Gastrocnemius medialis (tissue), 4 donors: ENCODE data around the gene NUP188. TPM values are rescaled to one million over a fixed set of nuclear protein-coding genes. Genes with fewer than 3 reads are reported as not detected.

Source experiments
- ATAC-seq, 2 donors: fragments of 150-250 bp; one replicate each; pipeline ENCODE4 v1.9.1; 2016
- DNase-seq, 2 donors: peaks; one replicate each; pipeline ENCODE4 v3.0.0-alpha.2; 2019
- H3K27ac ChIP-seq, 4 donors: fragments of 200-600 bp; sonication (generic); 1 replicate in 1 of 4; 2 replicates in 3 of 4; pipeline ENCODE4 v1.5.1; 2016 to 2018; ENCODE audit warnings: mild to moderate bottlenecking in 2 of 4, moderate library complexity in 1 of 4
- H3K27me3 ChIP-seq, 3 donors: fragments of 200-600 bp; sonication (generic) in 2 of 3; 1 replicate in 1 of 3; 2 replicates in 2 of 3; pipeline versions ENCODE4 v1.5.1 to v1.6.0; 2016 to 2019; ENCODE audit warnings: mild to moderate bottlenecking in 1 of 3, moderate library complexity in 1 of 3
- H3K36me3 ChIP-seq, 2 donors: fragments of 200-600 bp; sonication (generic) in 1 of 2; one replicate each; pipeline ENCODE4 v1.5.1; 2017 to 2018
- H3K4me1 ChIP-seq, 2 donors: fragments of 200-600 bp; sonication (generic) in 1 of 2; one replicate each; pipeline ENCODE4 v1.5.1; 2016 to 2017; ENCODE audit warnings: mild to moderate bottlenecking in 2 of 2
- H3K4me3 ChIP-seq, 4 donors: fragments of 200-600 bp; sonication (generic) in 3 of 4; 1 replicate in 1 of 4; 2 replicates in 3 of 4; pipeline ENCODE4 v1.5.1; 2016 to 2019; ENCODE audit warnings: mild to moderate bottlenecking in 2 of 4
- H3K9me3 ChIP-seq, 3 donors: fragments of 200-600 bp; sonication (generic) in 2 of 3; 1 replicate in 1 of 3; 2 replicates in 2 of 3; pipeline ENCODE4 v1.5.1; 2016 to 2019
- POLR2A ChIP-seq, 2 donors: fragments of 450-650 bp; IDR thresholded peaks; one replicate each; pipeline ENCODE4 v1.6.1; 2017; ENCODE audit warnings: antibody characterized with exemption in 2 of 2, mild to moderate bottlenecking in 2 of 2, moderate library complexity in 2 of 2
- in situ Hi-C, 4 donors: fragments of 200-750 bp; cut with MboI; loops; one replicate each; pipeline versions ENCODE4 v1.15.0 to v1.8.0; 2017; ENCODE audit warnings: low sequenced_read_pairs in 4 of 4
- intact Hi-C: fragments of 100-400 bp; cut with DNase I; formaldehyde crosslinking; loops from one replicate; pipeline ENCODE4 v1.15.1; 2023; ENCODE audit warnings: low total_unique reads
- total RNA-seq, 4 donors: library from RNA; depleted of rRNA; stranded (reverse); fragments of >200 nt; gene quantifications; one replicate each; pipeline versions ENCODE4 v1.1.0 to v1.2.3, GENCODE V29; 2016
- TF ChIP-seq, protein P1 (sequence below), 5 experiments: fragments of 450-650 bp in 3 of 5; fragments of 200-600 bp in 2 of 5; sonication (generic) in 2 of 5; IDR thresholded peaks in 4 of 5; conservative IDR thresholded peaks in 1 of 5; 1 replicate in 4 of 5; 2 replicates in 1 of 5; pipeline ENCODE4 v1.5.1; 2016 to 2019; ENCODE audit warnings: antibody characterized with exemption in 5 of 5, mild to moderate bottlenecking in 3 of 5, moderate library complexity in 3 of 5

The NUP188 gene
- total RNA-seq, 4 donors from 2014 or later, result 24.7 to 59.7 (median 30.3) TPM

DNA sequence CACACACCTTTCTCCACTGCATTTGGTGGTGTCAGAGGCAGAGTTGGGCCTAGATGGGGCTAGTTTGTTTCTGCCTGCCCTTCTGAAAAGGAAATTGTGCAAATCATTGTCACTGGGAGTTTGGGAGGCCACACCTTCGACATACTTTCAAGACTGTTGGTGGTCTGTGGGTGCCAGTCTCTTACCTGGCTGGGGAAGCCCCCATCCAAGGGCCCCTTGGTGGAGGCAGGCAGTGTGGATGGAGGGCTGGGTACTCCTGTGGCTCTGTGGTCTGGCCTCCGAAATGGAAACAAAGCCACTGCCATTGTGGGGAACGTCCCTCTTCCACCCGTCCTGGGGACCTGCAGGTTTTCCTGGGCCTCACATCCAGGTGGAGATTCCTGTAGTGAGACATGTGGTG, 37.6 kb upstream of the NUP188 start:
- ATAC-seq (no peak), DNase-seq (no peak)
- H3K27ac ChIP-seq, result peak overlapping the region; percentile 49 to 85 (median 82)
- H3K4me3 ChIP-seq, result no peak overlapping the region
- intact Hi-C loops (no loop called here), in situ Hi-C loops (no loop called here)
- H3K4me1 ChIP-seq, result peaks cover 40 to 47% of the 10 kb centered on the region in 2 donors
- H3K9me3 ChIP-seq, result no peaks in the 10 kb centered on the region
- TF ChIP-seq POLR2A (IDR thresholded peaks at IDR 0.05), result no peak
- TF ChIP-seq, protein P1, sequence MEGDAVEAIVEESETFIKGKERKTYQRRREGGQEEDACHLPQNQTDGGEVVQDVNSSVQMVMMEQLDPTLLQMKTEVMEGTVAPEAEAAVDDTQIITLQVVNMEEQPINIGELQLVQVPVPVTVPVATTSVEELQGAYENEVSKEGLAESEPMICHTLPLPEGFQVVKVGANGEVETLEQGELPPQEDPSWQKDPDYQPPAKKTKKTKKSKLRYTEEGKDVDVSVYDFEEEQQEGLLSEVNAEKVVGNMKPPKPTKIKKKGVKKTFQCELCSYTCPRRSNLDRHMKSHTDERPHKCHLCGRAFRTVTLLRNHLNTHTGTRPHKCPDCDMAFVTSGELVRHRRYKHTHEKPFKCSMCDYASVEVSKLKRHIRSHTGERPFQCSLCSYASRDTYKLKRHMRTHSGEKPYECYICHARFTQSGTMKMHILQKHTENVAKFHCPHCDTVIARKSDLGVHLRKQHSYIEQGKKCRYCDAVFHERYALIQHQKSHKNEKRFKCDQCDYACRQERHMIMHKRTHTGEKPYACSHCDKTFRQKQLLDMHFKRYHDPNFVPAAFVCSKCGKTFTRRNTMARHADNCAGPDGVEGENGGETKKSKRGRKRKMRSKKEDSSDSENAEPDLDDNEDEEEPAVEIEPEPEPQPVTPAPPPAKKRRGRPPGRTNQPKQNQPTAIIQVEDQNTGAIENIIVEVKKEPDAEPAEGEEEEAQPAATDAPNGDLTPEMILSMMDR (IDR thresholded peaks at IDR 0.05 in 4 of 5, conservative IDR thresholded peaks at IDR 0.05 in 1 of 5), result no peak
- H3K36me3 ChIP-seq, result peaks cover 0 to 37% of the 10 kb centered on the region in 2 donors
- no peaks in the 10 kb centered on the region for H3K27me3 ChIP-seq

DNA sequence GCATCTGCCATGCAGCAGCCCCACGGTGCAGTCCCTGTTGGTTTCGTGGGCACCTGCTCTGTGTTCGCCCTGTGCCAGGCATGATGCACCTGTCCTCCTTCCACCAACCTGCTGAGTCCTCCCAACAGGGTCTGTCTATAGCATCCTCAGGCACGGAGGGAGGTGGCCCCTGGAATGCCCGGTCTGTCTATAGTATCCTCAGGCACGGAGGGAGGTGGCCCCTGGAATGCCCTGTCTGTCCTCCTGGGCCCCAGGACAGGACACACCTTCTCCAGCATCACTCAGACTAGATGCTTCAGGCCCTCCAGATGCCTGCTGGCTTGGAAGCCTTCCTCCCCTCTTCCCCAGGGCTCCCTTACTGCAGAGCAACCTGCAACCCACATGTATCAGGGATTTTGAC, 36.6 kb upstream of the NUP188 start:
- Histone ChIP-seq H3K4me1 (peaks cover 49 to 54% of the 10 kb centered on the region in 2 donors), H3K27me3 (no peaks in the 10 kb centered on the region), H3K36me3 (peaks cover 0 to 39% of the 10 kb centered on the region in 2 donors), H3K4me3 (peak overlapping the region in 1 of 4 donors; percentile 6), H3K27ac (peak overlapping the region; percentile 48 to 85 (median 82)), H3K9me3 (no peaks in the 10 kb centered on the region)
- intact Hi-C loops (no loop called here), in situ Hi-C loops (no loop called here)
- DNase-seq (no peak), ATAC-seq (no peak)
- TF ChIP-seq, protein P1 (IDR thresholded peaks at IDR 0.05 in 4 of 5, conservative IDR thresholded peaks at IDR 0.05 in 1 of 5), result no peak
- TF ChIP-seq POLR2A (IDR thresholded peaks at IDR 0.05), result no peak

DNA sequence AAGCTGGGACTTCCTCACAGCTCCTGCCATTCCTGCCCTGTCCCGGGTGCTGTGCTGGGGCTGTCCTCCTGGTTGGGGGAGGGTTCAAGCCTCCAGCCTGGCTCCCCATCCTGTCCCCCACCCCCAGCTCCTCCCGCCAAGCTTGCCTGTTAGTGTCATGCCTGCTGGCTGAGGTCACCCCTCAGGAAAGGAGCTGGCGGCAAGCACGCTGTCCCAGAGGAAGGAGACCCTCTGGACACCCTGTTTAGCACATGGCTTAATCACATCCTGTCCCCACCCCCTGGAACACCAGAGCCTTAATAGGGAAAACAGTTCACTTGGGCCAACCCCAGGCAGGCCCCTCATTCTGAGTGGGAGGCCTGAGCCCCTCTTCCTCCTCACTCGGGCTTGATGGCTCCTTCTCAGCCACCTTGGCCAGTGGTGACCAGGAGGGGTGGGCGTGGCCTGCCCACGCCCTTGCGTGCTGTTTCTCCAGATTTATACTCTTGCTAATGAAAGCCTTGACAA, 35.9 kb upstream of the NUP188 start:
- no peaks in the 10 kb centered on the region for H3K9me3 ChIP-seq
- intact Hi-C loops, result no loop called here
- peak; percentile 60 to 63 for ATAC-seq
- no peaks in the 10 kb centered on the region for H3K27me3 ChIP-seq
- H3K4me1 ChIP-seq, result peaks cover 56 to 61% of the 10 kb centered on the region in 2 donors
- in situ Hi-C loops, result no loop called here
- H3K27ac ChIP-seq, result peak overlapping the region; percentile 48 to 85 (median 82)
- peak in 1 of 2 donors; percentile 40 for TF ChIP-seq POLR2A (IDR thresholded peaks at IDR 0.05)
- TF ChIP-seq, protein P1 (IDR thresholded peaks at IDR 0.05 in 4 of 5, conservative IDR thresholded peaks at IDR 0.05 in 1 of 5), result no peak
- peaks cover 0 to 39% of the 10 kb centered on the region in 2 donors for H3K36me3 ChIP-seq
- peak overlapping the region in 3 of 4 donors; percentile 3 to 12 (median 6) for H3K4me3 ChIP-seq
- DNase-seq, result peak; percentile 23 to 56

DNA sequence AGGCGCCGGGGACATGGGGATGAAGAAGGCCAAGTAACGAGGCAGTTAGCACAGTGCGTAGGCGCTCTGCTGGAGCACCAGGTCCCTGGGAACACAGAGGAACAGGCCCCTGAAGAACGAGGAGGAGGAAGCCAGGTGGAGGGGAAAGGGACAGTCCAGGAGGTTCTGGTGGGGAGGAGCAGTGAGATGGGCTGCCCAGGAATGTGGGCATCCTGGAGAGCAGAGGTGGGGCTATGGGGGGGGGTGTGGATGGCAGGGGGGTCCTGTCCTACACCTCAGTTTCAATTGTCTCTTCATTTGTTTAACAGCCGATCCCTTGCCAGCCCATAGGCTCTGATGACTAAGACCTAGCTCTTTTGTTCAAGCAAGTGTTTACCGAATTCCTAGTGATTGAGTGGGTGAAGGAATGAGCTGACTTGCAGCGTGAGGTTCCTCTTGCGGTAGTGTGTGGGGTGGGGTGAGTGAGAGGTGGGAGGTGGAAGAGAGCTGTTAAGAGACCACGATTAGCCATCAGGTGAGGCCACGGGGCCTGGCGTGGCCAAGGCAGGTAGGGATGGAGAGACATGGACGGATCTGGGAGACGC, 35.1 kb upstream of the NUP188 start:
- ATAC-seq, result no peak

More for the DNA sequence above, 35.1 kb upstream of the NUP188 start:
- no peak for TF ChIP-seq POLR2A (IDR thresholded peaks at IDR 0.05)
- TF ChIP-seq, protein P1 (IDR thresholded peaks at IDR 0.05 in 4 of 5, conservative IDR thresholded peaks at IDR 0.05 in 1 of 5), result no peak
- Histone ChIP-seq H3K9me3 (no peaks in the 10 kb centered on the region), H3K36me3 (peaks cover 0 to 33% of the 10 kb centered on the region in 2 donors), H3K4me3 (peak overlapping the region in 1 of 4 donors; percentile 3), H3K27ac (peak overlapping the region; percentile 48 to 85 (median 82)), H3K4me1 (peaks cover 62 to 68% of the 10 kb centered on the region in 2 donors), H3K27me3 (no peaks in the 10 kb centered on the region)
- intact Hi-C loops (no loop called here), in situ Hi-C loops (no loop called here)
- no peak for DNase-seq
